SK-N-SH (cell line): ENCODE measurements around the gene DIAPH1. TPM values are rescaled to one million over a fixed set of nuclear protein-coding genes. Genes with fewer than 3 reads are reported as not detected.

ENCODE experiments used
- CTCF ChIA-PET: fragments of 300-600, 350-600 bp; formaldehyde crosslinking; extraction: SDS; loops from one replicate; lab custom pipeline; 2021; lab: Yijun Ruan, JAX
- POLR2A ChIA-PET: fragments of 350-600 bp; sonication (Branson Sonifier 250); formaldehyde crosslinking; extraction: SDS; loops from one replicate; lab custom pipeline; 2020; ENCODE audit warnings: antibody characterized with exemption, inconsistent platforms; lab: Yijun Ruan, JAX
- DNase-seq: peaks from one replicate; pipeline ENCODE4 v3.0.0; 2012
- H2AFZ ChIP-seq: fragments of 200-600 bp; sonication (generic); 2 replicates; pipeline ENCODE4 v1.8.1; 2016; ENCODE audit warnings: antibody characterized with exemption, mild to moderate bottlenecking, low read depth
- H3F3A ChIP-seq: fragments of 200-600 bp; sonication (generic); replicated peaks from 2 replicates; pipeline ENCODE3; 2016; ENCODE audit warnings: antibody characterized with exemption, mild to moderate bottlenecking; ENCODE audit not compliant: insufficient read depth
- H3K27ac ChIP-seq, 2 experiments: fragments of 200-500 bp in 1 of 2; fragments of 200-600 bp in 1 of 2; sonication (Bioruptor generic) in 1 of 2; sonication (generic), shearing (Covaris generic) in 1 of 2; 2 replicates each; pipeline versions ENCODE4 v1.5.1 to v1.6.1; 2014 to 2016; ENCODE audit warnings: low read depth in 2 of 2, inconsistent platforms in 1 of 2, low read length in 1 of 2, mild to moderate bottlenecking in 1 of 2, mixed read lengths in 1 of 2
- H3K27me3 ChIP-seq: fragments of 200-600 bp; sonication (generic), shearing (Covaris generic); 2 replicates; pipeline ENCODE4 v1.6.1; 2016; ENCODE audit warnings: mixed run types; ENCODE audit not compliant: insufficient read depth
- H3K36me3 ChIP-seq, 2 experiments: fragments of 200-500 bp in 1 of 2; fragments of 200-600 bp in 1 of 2; sonication (Bioruptor generic) in 1 of 2; sonication (generic) in 1 of 2; replicated peaks in 1 of 2; 2 replicates each; pipeline versions ENCODE3 to v1.5.1; 2014 to 2016; ENCODE audit warnings: low read length in 1 of 2, mild to moderate bottlenecking in 1 of 2; ENCODE audit not compliant: insufficient read depth in 2 of 2, control insufficient read depth in 1 of 2
- H3K4me1 ChIP-seq, 2 experiments: fragments of 200-500 bp in 1 of 2; fragments of 200-600 bp in 1 of 2; sonication (Bioruptor generic) in 1 of 2; sonication (generic), shearing (Covaris generic) in 1 of 2; 2 replicates each; pipeline versions ENCODE4 v1.5.1 to v1.6.1; 2014 to 2016; ENCODE audit warnings: low read depth in 1 of 2, low read length in 1 of 2, mixed run types in 1 of 2; ENCODE audit not compliant: insufficient read depth in 2 of 2, control insufficient read depth in 1 of 2
- H3K4me2 ChIP-seq: fragments of 200-600 bp; sonication (generic), shearing (Covaris generic); 2 replicates; pipeline ENCODE4 v1.6.1; 2017; ENCODE audit warnings: mixed run types
- H3K4me3 ChIP-seq, 2 experiments: fragments of 200-500 bp in 1 of 2; fragments of 200-600 bp in 1 of 2; sonication (Bioruptor generic) in 1 of 2; sonication (generic), shearing (Covaris generic) in 1 of 2; 2 replicates each; pipeline versions ENCODE4 v1.5.1 to v1.8.1; 2014 to 2016; ENCODE audit warnings: low read depth in 2 of 2, inconsistent platforms in 1 of 2, low read length in 1 of 2, mild to moderate bottlenecking in 1 of 2, mixed read lengths in 1 of 2, moderate library complexity in 1 of 2
- H3K79me2 ChIP-seq: fragments of 200-600 bp; sonication (generic); 2 replicates; pipeline ENCODE4 v1.8.1; 2017; ENCODE audit warnings: mild to moderate bottlenecking; ENCODE audit not compliant: insufficient read depth
- H3K9ac ChIP-seq: fragments of 200-600 bp; sonication (generic); 2 replicates; pipeline ENCODE4 v1.6.1; 2017; ENCODE audit warnings: mixed run types
- H3K9me2 ChIP-seq: fragments of 200-600 bp; sonication (generic); 2 replicates; pipeline ENCODE4 v1.6.1; 2017; ENCODE audit warnings: mixed run types
- H3K9me3 ChIP-seq: fragments of 200-600 bp; sonication (generic); 2 replicates; pipeline ENCODE4 v1.6.1; 2017; ENCODE audit warnings: mixed run types, mild to moderate bottlenecking, moderate library complexity
- H4K20me1 ChIP-seq: fragments of 200-600 bp; sonication (generic); 2 replicates; pipeline ENCODE4 v1.6.1; 2017; ENCODE audit warnings: mild to moderate bottlenecking, mixed run types; ENCODE audit not compliant: insufficient read depth
- EZH2phosphoT487 ChIP-seq: fragments of 200-600 bp; sonication (generic); IDR thresholded peaks from 2 replicates; pipeline ENCODE4 v1.6.1; 2017; ENCODE audit warnings: low read depth, mixed run types, mild to moderate bottlenecking, antibody characterized with exemption, moderate library complexity, borderline replicate concordance
- GABPA ChIP-seq: IDR thresholded peaks from 2 replicates; pipeline ENCODE4 v1.4.0; 2012; ENCODE audit warnings: low read depth, mild to moderate bottlenecking
- GATA2 ChIP-seq: sonication (generic); formaldehyde crosslinking; IDR thresholded peaks from 2 replicates; pipeline ENCODE4 v1.5.0; 2020; ENCODE audit warnings: mild to moderate bottlenecking, missing genetic modification reagents
- JUND ChIP-seq: IDR thresholded peaks from 2 replicates; pipeline ENCODE4 v1.4.0; 2012
- MEF2A ChIP-seq: IDR thresholded peaks from 2 replicates; pipeline ENCODE4 v1.4.0; 2012; ENCODE audit warnings: low read depth, borderline replicate concordance
- MXI1 ChIP-seq: IDR thresholded peaks from 2 replicates; pipeline ENCODE4 v1.6.1; 2012; ENCODE audit warnings: mild to moderate bottlenecking, low read depth, low read length, improper control_type of control experiment
- NRF1 ChIP-seq: IDR thresholded peaks from 2 replicates; pipeline ENCODE4 v1.6.1; 2012; ENCODE audit warnings: low read depth, mild to moderate bottlenecking, low read length
- POLR2AphosphoS5 ChIP-seq: IDR thresholded peaks from 2 replicates; pipeline ENCODE4 v1.6.1; 2012; ENCODE audit warnings: low read depth, low read length
- SIN3A ChIP-seq: IDR thresholded peaks from 2 replicates; pipeline ENCODE4 v1.6.1; 2012; ENCODE audit warnings: low read depth, mild to moderate bottlenecking, low read length, moderate library complexity, borderline replicate concordance
- SMC3 ChIP-seq: IDR thresholded peaks from 2 replicates; pipeline ENCODE4 v1.6.1; 2012; ENCODE audit warnings: low read depth, low read length, improper control_type of control experiment
- TAF1 ChIP-seq: IDR thresholded peaks from 2 replicates; pipeline ENCODE4 v1.6.1; 2012; ENCODE audit warnings: low read depth, mild to moderate bottlenecking, low read length, moderate library complexity, borderline replicate concordance
- USF1 ChIP-seq: IDR thresholded peaks from 2 replicates; pipeline ENCODE4 v1.4.0; 2012; ENCODE audit warnings: low read depth, borderline replicate concordance
- WGBS: methylation state at CpG from one replicate; pipeline ENCODE4 v1.1.6; 2017; ENCODE audit warnings: low lambda C conversion rate; 5-methylcytosine and 5-hydroxymethylcytosine counted together
- polyA plus RNA-seq, 3 experiments: library from polyadenylated mRNA; depleted of rRNA; stranded (reverse); fragments of >200 nt; gene quantifications; 2 replicates each; pipeline ENCODE4 v1.2.3, GENCODE V29; 2012
- TF ChIP-seq, protein P1 (sequence below): fragments of 150-350 bp; IDR thresholded peaks from 2 replicates; pipeline ENCODE4 v1.6.1; 2016; ENCODE audit warnings: mild to moderate bottlenecking, low read depth, low read length
- TF ChIP-seq, protein P2 (sequence below): IDR thresholded peaks from 2 replicates; pipeline ENCODE4 v1.4.0; 2012; ENCODE audit warnings: low read depth
- TF ChIP-seq, protein P3 (sequence below): fragments of 150-350 bp; IDR thresholded peaks from 2 replicates; pipeline ENCODE4 v1.6.1; 2017; ENCODE audit warnings: antibody characterized with exemption, low read length, low read depth, borderline replicate concordance

DIAPH1 gene
- polyA plus RNA-seq, 1 of the 3 experiments (the other 2 are of a cell fraction): 30.4 TPM

GRCh38 chr5:141504216-141504615 lies 114.6 kb downstream of the DIAPH1 start:
- H3K4me1 ChIP-seq: peaks cover 23 to 26% of the 10 kb centered on the region in 2 experiments
- no peak overlapping the region for H2AFZ ChIP-seq
- no peaks in the 10 kb centered on the region for H3K9me2 ChIP-seq
- peaks cover 27% of the 10 kb centered on the region for H3F3A ChIP-seq
- H3K27ac ChIP-seq: no peak overlapping the region; a peak in 1 of 4 replicates
- 91% methylated on average over 4 of the region's 4 CpGs for WGBS
- H3K79me2 ChIP-seq: peaks cover 33% of the 10 kb centered on the region
- H4K20me1 ChIP-seq: no peaks in the 10 kb centered on the region
- no peak overlapping the region for H3K9ac ChIP-seq
- H3K36me3 ChIP-seq: peaks cover 9 to 47% of the 10 kb centered on the region in 2 experiments
- ChIA-PET POLR2A (no interaction called here), CTCF (interaction anchor here (8.5 kb wide), 1 partner anchor 21 kb away, joined by 75 read pairs; the partner anchor contains the start of gene PCDHGC4)
- no peak overlapping the region for H3K4me3 ChIP-seq
- no peak overlapping the region for H3K4me2 ChIP-seq
- DNase-seq: no peak
- TF ChIP-seq TAF1: no peak
- no peak for TF ChIP-seq GABPA
- TF ChIP-seq JUND: no peak
- no peak for TF ChIP-seq MXI1
- TF ChIP-seq EZH2phosphoT487: no peak
- TF ChIP-seq, protein P1, sequence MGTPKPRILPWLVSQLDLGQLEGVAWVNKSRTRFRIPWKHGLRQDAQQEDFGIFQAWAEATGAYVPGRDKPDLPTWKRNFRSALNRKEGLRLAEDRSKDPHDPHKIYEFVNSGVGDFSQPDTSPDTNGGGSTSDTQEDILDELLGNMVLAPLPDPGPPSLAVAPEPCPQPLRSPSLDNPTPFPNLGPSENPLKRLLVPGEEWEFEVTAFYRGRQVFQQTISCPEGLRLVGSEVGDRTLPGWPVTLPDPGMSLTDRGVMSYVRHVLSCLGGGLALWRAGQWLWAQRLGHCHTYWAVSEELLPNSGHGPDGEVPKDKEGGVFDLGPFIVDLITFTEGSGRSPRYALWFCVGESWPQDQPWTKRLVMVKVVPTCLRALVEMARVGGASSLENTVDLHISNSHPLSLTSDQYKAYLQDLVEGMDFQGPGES: no peak
- TF ChIP-seq, protein P2, sequence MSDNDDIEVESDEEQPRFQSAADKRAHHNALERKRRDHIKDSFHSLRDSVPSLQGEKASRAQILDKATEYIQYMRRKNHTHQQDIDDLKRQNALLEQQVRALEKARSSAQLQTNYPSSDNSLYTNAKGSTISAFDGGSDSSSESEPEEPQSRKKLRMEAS: no peak
- TF ChIP-seq MEF2A: no peak
- TF ChIP-seq SIN3A: no peak
- no peak for TF ChIP-seq USF1
- no peak for TF ChIP-seq GATA2
- TF ChIP-seq POLR2AphosphoS5: no peak
- TF ChIP-seq, protein P3, sequence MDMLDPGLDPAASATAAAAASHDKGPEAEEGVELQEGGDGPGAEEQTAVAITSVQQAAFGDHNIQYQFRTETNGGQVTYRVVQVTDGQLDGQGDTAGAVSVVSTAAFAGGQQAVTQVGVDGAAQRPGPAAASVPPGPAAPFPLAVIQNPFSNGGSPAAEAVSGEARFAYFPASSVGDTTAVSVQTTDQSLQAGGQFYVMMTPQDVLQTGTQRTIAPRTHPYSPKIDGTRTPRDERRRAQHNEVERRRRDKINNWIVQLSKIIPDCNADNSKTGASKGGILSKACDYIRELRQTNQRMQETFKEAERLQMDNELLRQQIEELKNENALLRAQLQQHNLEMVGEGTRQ: no peak
- H3K9me3 ChIP-seq: no peaks in the 10 kb centered on the region
- no peaks in the 10 kb centered on the region for H3K27me3 ChIP-seq

DNA sequence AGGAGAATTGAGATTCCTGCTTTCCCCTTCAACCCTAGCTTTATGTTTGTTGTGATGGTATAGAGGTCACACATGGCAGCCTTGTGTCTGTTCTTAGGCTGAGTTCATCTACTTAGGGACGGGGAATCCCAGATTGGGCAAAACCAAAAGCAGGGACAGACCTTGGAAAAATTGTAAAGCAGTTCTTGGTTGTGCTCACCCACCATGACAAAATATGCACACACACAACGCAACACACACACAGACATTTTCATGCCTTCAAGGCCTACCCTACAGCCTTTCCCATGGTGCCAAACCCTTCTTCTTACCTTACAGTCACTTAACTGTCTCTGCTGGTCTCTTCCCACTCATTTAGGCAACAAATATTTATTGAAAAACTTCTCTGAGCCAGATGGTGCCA lies 115.1 kb downstream of the DIAPH1 start:
- no peak overlapping the region for H3K4me3 ChIP-seq
- no peaks in the 10 kb centered on the region for H3K9me3 ChIP-seq
- no peak overlapping the region for H3K4me2 ChIP-seq
- no peak for TF ChIP-seq NRF1
- TF ChIP-seq GABPA: no peak
- TF ChIP-seq POLR2AphosphoS5: no peak
- no peak for TF ChIP-seq SMC3
- no peak for TF ChIP-seq EZH2phosphoT487
- no peaks in the 10 kb centered on the region for H3K27me3 ChIP-seq
- ChIA-PET CTCF (interaction anchor here (8.5 kb wide), 1 partner anchor 20 kb away, joined by 75 read pairs; the partner anchor contains the start of gene PCDHGC4), POLR2A (no interaction called here)
- 78% methylated on average over 1 of the region's 2 CpGs for WGBS
- H3K9ac ChIP-seq: no peak overlapping the region
- no peaks in the 10 kb centered on the region for H3K9me2 ChIP-seq
- peaks cover 23% of the 10 kb centered on the region in 2 experiments for H3K4me1 ChIP-seq
- H3F3A ChIP-seq: peaks cover 23% of the 10 kb centered on the region
- H3K36me3 ChIP-seq: peaks cover 9 to 49% of the 10 kb centered on the region in 2 experiments
- H3K79me2 ChIP-seq: peaks cover 33% of the 10 kb centered on the region
- H2AFZ ChIP-seq: no peak overlapping the region
- H3K27ac ChIP-seq: no peak overlapping the region; a peak in 1 of 4 replicates
- H4K20me1 ChIP-seq: no peaks in the 10 kb centered on the region
- DNase-seq: no peak
